ENCODE data around the gene HBB.

- TF ChIP-seq CTCF (IDR thresholded peaks at IDR 0.05) (no peak), POLR2AphosphoS5 (IDR thresholded peaks at IDR 0.05) (no peak), POLR2A (IDR thresholded peaks at IDR 0.05) (no peak)
These were observed 1.3 kb upstream of the HBB start for GRCh38 chr11:5228124-5228523.

All from stomach (tissue), 4 donors.